Prostate gland (tissue), 2 donors: ENCODE data around the gene TUBE1.

ENCODE experiments used
- CTCF ChIP-seq, 4 experiments: fragments of 200-600 bp in 2 of 4; fragments of 450-650 bp in 2 of 4; sonication (generic) in 2 of 4; IDR thresholded peaks; 1 replicate in 3 of 4; 2 replicates in 1 of 4; pipeline ENCODE4 v1.5.1; 2016 to 2019; ENCODE audit warnings: antibody characterized with exemption in 4 of 4, mild to moderate bottlenecking in 2 of 4, moderate library complexity in 2 of 4
- POLR2A ChIP-seq: fragments of 450-650 bp; IDR thresholded peaks from one replicate; pipeline ENCODE4 v1.6.1; 2016; ENCODE audit warnings: antibody characterized with exemption, mild to moderate bottlenecking
- POLR2AphosphoS5 ChIP-seq: sonication (generic); formaldehyde crosslinking; IDR thresholded peaks from one replicate; pipeline ENCODE4 v1.6.1; 2017; ENCODE audit warnings: antibody characterized with exemption

GRCh38 chr6:112116221-112116620 is 28.9 kb upstream of the TUBE1 start:
- TF ChIP-seq CTCF (IDR thresholded peaks at IDR 0.05) (no peak), POLR2A (no peak), POLR2AphosphoS5 (no peak)
